Jurkat, Clone E6-1 (cell line): ENCODE measurements around the gene SMARCA2.

Source experiments
- DNase-seq: peaks from one replicate; pipeline ENCODE4 v3.0.0-alpha.2; 2011; ENCODE audit warnings: low read depth, low spot score
- H3K4me3 ChIP-seq: 2 replicates; pipeline ENCODE4 v1.5.1; 2011; ENCODE audit warnings: mild to moderate bottlenecking, low read length, control low read depth, moderate library complexity

The SMARCA2 gene

GRCh38 chr9:2157277-2158110 lies 142.3 kb downstream of the SMARCA2 start:
- H3K4me3 ChIP-seq, result peak overlapping the region; percentile 62
- peak; percentile 9 for DNase-seq

- peak; percentile 84 for DNase-seq
- peak overlapping the region; percentile 62 for H3K4me3 ChIP-seq
Observed at GRCh38 chr9:2158111-2158610, 143.0 kb downstream of the SMARCA2 start.

- H3K4me3 ChIP-seq, result peak overlapping the region; percentile 62
Observed at GRCh38 chr9:2158766-2159430, 143.8 kb downstream of the SMARCA2 start.

GRCh38 chr9:2159521-2160454 lies 144.6 kb downstream of the SMARCA2 start:
- H3K4me3 ChIP-seq, result no peak overlapping the region
- DNase-seq, result no peak

More at GRCh38 chr9:2158766-2159430, 143.8 kb downstream of the SMARCA2 start:
- DNase-seq, result no peak

- H3K4me3 ChIP-seq, result no peak overlapping the region
- no peak for DNase-seq
Observed at GRCh38 chr9:2161661-2162060, 146.5 kb downstream of the SMARCA2 start.

- no peak for DNase-seq
- no peak overlapping the region for H3K4me3 ChIP-seq
Observed at GRCh38 chr9:2163231-2163885, 148.2 kb downstream of the SMARCA2 start.

GRCh38 chr9:2164268-2164667 lies 149.1 kb downstream of the SMARCA2 start:
- H3K4me3 ChIP-seq, result no peak overlapping the region
- DNase-seq, result no peak

GRCh38 chr9:2166203-2166602 lies 151.1 kb downstream of the SMARCA2 start:
- H3K4me3 ChIP-seq, result no peak overlapping the region
- DNase-seq, result no peak

GRCh38 chr9:2169035-2169434 lies 153.9 kb downstream of the SMARCA2 start:
- H3K4me3 ChIP-seq, result no peak overlapping the region
- no peak for DNase-seq

- no peak for DNase-seq
- H3K4me3 ChIP-seq, result no peak overlapping the region
Observed at GRCh38 chr9:2170722-2171121, 155.6 kb downstream of the SMARCA2 start.

GRCh38 chr9:2173170-2173569 lies 158.0 kb downstream of the SMARCA2 start:
- no peak for DNase-seq
- H3K4me3 ChIP-seq, result no peak overlapping the region

- no peak for DNase-seq
Observed at GRCh38 chr9:2173861-2174260, 158.7 kb downstream of the SMARCA2 start.

GRCh38 chr9:2174306-2174705 lies 159.2 kb downstream of the SMARCA2 start:
- no peak for DNase-seq
- no peak overlapping the region for H3K4me3 ChIP-seq

More at GRCh38 chr9:2173861-2174260, 158.7 kb downstream of the SMARCA2 start:
- H3K4me3 ChIP-seq, result no peak overlapping the region

- no peak overlapping the region for H3K4me3 ChIP-seq
- DNase-seq, result no peak
Observed at GRCh38 chr9:2174911-2175310, 159.8 kb downstream of the SMARCA2 start.

GRCh38 chr9:2177121-2177520 lies 162.0 kb downstream of the SMARCA2 start:
- no peak overlapping the region for H3K4me3 ChIP-seq
- no peak for DNase-seq

GRCh38 chr9:2178034-2178734 lies 163.0 kb downstream of the SMARCA2 start:
- DNase-seq, result no peak
- no peak overlapping the region for H3K4me3 ChIP-seq

GRCh38 chr9:2179567-2179966 lies 164.4 kb downstream of the SMARCA2 start:
- H3K4me3 ChIP-seq, result no peak overlapping the region
- no peak for DNase-seq

- no peak for DNase-seq
Observed at GRCh38 chr9:2180154-2180553, 165.0 kb downstream of the SMARCA2 start.

More at GRCh38 chr9:2180154-2180553, 165.0 kb downstream of the SMARCA2 start:
- no peak overlapping the region for H3K4me3 ChIP-seq
